CD1c-positive myeloid dendritic cell (primary cell): ENCODE results near the gene PPFIBP1.
A peak's percentile ranks its signal among the peaks of the same experiment; 100 is the strongest.
"Not testable (repeated sequence)": the region's sequence is repeated elsewhere in the genome, so short reads cannot be mapped to it uniquely, and the experiment has no call there.

Experiments used
- DNase-seq: peaks from one replicate; pipeline ENCODE4 v3.0.0-alpha.2; 2016; ENCODE audit errors: extremely low spot score

Gene PPFIBP1

DNA sequence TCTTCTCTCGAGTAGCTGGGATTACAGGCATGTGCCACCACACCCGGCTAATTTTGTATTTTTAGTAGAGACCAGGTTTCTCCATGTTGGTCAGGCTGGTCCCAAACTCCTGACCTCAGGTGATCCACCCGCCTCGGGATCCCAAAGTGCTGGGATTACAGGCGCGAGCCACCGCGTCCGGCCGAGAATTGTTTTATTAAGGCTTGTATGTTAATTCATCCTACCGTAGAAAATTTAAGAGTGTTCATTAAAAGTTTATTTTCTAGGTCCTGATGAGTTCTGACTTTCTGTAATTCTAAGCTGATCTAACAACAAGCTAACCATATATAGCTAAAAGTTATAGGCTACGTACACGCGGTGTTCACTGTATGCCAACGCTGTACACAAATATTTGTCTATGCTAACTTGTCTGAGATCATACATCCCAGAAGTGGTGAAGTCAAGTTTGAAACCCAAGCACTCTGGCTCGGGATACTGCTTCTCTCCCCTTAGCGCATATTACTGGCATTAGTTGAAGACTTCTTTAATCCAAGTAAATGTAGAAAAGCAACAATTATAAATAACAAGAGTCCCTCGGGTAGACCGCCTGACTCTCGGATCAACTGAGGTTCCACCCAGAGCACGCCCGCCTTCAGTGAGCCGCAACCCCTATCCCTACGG lies 186.1 kb downstream of the PPFIBP1 start:
- DNase-seq, result peak; percentile 13

DNA sequence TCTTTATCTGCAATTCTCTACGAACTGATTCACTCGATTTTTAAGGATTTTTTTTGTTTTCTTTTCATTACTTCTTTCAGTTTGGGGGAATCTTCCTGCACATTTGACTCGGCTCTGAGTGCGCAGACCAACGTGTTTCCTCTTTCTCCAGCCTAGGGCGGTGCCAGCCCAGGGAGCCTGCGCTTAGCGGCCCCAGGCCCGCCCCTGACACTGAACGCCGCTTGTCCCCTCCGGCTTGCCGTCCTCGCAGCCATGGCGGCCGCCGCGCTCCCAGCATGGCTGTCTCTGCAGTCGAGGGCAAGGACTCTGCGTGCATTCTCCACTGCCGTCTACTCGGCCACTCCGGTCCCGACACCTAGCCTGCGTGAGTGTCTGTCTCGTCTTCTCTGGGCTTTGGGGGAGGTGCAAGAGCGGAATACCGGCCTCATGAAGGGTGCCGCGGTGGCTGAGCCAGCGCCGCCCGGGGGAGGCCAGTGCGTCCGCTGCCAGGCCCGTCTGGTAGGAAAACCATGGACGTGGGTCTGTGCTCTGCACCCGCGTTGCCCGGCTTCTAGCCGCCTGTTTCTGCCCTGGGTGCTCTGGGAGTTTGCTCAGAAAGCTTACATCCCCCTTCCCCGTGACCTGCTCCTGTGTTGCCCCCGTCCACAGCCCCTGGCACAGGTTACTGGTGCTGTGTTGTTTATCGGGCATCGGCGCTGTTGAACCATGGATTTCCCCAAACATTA lies 186.7 kb downstream of the PPFIBP1 start, which contains the start of gene MRPS35:
MRPS35 (plus strand) TSS at position 241 of the 725 bp plus-strand sequence; CDS start at position 253, 12 bp downstream.
- peak; percentile 93 for DNase-seq

GRCh38 chr12:27711317-27711682 lies 187.3 kb downstream of the PPFIBP1 start:
- peak; percentile 5 for DNase-seq

GRCh38 chr12:27711967-27712366 lies 188.0 kb downstream of the PPFIBP1 start:
- DNase-seq, result peak; percentile 25

GRCh38 chr12:27723212-27723611 lies 199.2 kb downstream of the PPFIBP1 start:
- DNase-seq, result no peak

GRCh38 chr12:27730097-27730588 lies 206.1 kb downstream of the PPFIBP1 start:
- no peak for DNase-seq

DNA sequence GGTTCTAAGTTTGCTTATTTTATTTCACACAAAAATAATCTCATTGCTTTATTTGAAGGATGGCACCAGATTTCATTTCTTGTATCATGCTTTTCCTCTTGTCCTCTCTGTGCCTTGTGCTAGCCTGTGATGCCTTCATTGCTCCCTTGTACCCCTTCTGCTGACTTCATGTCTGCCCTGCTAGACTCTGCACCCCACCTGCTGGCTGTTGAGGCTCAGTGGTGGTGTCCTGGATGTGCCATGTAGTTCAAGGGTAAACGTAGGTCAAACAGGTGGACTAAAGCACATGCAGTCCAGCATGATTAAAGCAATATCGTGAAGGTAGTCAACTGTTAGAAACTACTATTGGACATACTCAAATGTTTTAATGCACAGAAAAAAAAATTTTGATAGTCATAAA lies 208.3 kb downstream of the PPFIBP1 start:
- DNase-seq, result no peak

DNA sequence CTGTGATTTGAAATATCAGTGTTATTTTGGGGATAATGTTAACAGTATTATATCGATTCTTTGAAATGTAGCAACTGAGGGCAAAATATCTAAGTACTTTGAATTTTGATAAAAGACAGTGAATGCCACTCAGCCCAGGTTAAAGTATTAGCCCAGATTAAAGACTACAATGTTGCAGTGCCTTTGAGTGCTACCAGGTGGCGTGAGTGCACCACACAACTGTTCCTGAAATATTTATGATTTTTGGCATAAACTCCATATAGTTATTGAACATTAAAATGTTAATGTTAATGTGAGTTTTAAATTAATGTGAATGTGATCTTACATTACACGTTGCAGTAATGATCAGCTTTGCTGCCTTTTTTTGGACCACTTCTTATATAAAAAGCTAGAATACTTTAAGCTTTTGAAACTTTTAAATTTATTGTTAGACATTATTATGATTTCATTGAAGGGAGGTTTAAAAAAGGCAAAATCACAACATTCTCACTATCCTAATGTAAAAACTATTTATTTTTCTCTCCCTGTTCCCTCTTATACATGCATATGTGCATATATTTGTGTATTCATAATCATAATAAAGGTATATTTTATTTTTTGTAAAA lies 209.1 kb downstream of the PPFIBP1 start:
- DNase-seq, result peak; percentile 44

DNA sequence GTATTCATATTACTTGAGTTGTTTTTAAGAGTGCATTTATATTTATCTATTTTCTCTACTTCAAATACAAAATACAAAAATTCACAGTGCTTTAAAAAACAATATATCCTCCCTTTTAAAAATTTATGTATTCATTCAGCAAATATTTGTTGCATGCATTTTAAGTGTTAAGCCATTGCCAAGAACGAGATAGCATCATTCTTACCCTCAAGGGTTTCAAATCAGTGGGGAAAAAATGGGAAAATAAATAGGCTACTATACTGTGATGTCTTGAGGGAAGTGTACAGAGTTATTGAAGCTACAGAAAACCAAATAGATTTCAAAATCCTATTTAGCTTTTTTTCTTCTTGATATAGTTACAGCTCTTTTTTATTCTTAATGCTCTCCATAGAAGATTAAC lies 209.8 kb downstream of the PPFIBP1 start:
- no peak for DNase-seq

DNA sequence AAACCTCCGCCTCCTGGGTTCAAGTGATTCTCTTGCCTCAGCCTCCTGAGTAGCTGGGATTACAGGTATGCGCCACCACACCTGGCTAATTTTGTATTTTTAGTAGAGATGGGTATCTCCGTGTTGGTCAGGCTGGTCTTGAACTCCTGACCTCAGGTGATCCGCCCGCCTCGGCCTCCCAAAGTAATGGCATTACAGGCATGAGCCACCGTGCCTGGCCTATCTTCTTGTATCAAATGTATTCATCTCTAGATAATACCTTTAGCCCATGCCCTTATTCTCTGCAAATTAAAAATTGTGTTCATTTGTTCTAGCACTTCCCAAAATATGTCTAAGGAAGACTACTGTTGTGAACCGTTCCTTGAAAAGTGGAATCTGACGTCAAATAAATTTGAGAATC lies 210.3 kb downstream of the PPFIBP1 start:
- DNase-seq, result not testable (repeated sequence)

GRCh38 chr12:27743601-27744000 lies 219.6 kb downstream of the PPFIBP1 start:
- no peak for DNase-seq
